WTC11 (cell line): Measurements from ENCODE around the gene C12orf75. TPM values are rescaled to one million over a fixed set of nuclear protein-coding genes. Genes with fewer than 3 reads are reported as not detected.

ENCODE experiments used
- ATAC-seq: fragments of 200-7000 bp; cut with Tn5 transposase; 2 replicates; pipeline ENCODE4 v1.10.0; 2021; ENCODE audit warnings: mild to moderate bottlenecking, moderate library complexity
- CTCF ChIA-PET: fragments of 300-600 bp; sonication (Branson Sonifier 250); formaldehyde crosslinking; loops from one replicate; lab custom pipeline; 2021; ENCODE audit warnings: antibody characterized with exemption; lab: Charles Lee
- POLR2A ChIA-PET: fragments of 350-600 bp; sonication (Branson Sonifier 250); formaldehyde crosslinking; loops from one replicate; lab custom pipeline; 2021; ENCODE audit warnings: antibody characterized with exemption; lab: Charles Lee
- DNase-seq: peaks from one replicate; pipeline ENCODE4 v3.0.0; 2021; ENCODE audit warnings: low spot score
- H3K27ac Mint-ChIP-seq: 2 replicates; pipeline ENCODE4 v1.8.0; 2021; ENCODE audit warnings: mixed read lengths
- H3K27me3 Mint-ChIP-seq: 2 replicates; pipeline ENCODE4 v1.8.0; 2021; ENCODE audit warnings: low read depth, mild to moderate bottlenecking, moderate library complexity, mixed read lengths
- H3K36me3 Mint-ChIP-seq: 2 replicates; pipeline ENCODE4 v1.8.0; 2021; ENCODE audit warnings: mixed read lengths
- H3K4me1 Mint-ChIP-seq: 2 replicates; pipeline ENCODE4 v1.8.0; 2022; ENCODE audit warnings: mixed read lengths
- H3K4me3 Mint-ChIP-seq: 2 replicates; pipeline ENCODE4 v1.8.0; 2021; ENCODE audit warnings: mild to moderate bottlenecking, moderate library complexity, mixed read lengths
- H3K9me3 Mint-ChIP-seq: 2 replicates; pipeline ENCODE4 v1.8.0; 2021; ENCODE audit warnings: mixed read lengths
- AR ChIP-seq: fragments of 250-450 bp; sonication (Bioruptor Pico); IDR thresholded peaks from 2 replicates; pipeline ENCODE4 v1.9.0; 2021; ENCODE audit warnings: mild to moderate bottlenecking
- CREB1 ChIP-seq: sonication (generic); formaldehyde crosslinking; IDR thresholded peaks from 2 replicates; pipeline ENCODE4 v1.8.0; 2023; ENCODE audit warnings: mild to moderate bottlenecking, missing genetic modification reagents
- CREM ChIP-seq: sonication (generic); formaldehyde crosslinking; IDR thresholded peaks from 2 replicates; pipeline ENCODE4 v1.8.1; 2022; ENCODE audit warnings: mild to moderate bottlenecking, missing genetic modification reagents, moderate library complexity
- EMX1 ChIP-seq: fragments of 250-450 bp; sonication (Bioruptor Pico); IDR thresholded peaks from 2 replicates; pipeline ENCODE4 v1.8.0; 2021; ENCODE audit warnings: mild to moderate bottlenecking
- ESRRA ChIP-seq: sonication (generic); formaldehyde crosslinking; IDR thresholded peaks from 2 replicates; pipeline ENCODE4 v1.8.1; 2022; ENCODE audit warnings: mild to moderate bottlenecking, missing genetic modification reagents, borderline replicate concordance
- ETV6 ChIP-seq: sonication (generic); formaldehyde crosslinking; IDR thresholded peaks from 2 replicates; pipeline ENCODE4 v1.8.1; 2022; ENCODE audit warnings: mild to moderate bottlenecking, missing genetic modification reagents
- HMGXB4 ChIP-seq: sonication (generic); formaldehyde crosslinking; IDR thresholded peaks from 2 replicates; pipeline ENCODE4 v1.8.1; 2023; ENCODE audit warnings: mild to moderate bottlenecking, moderate library complexity, missing genetic modification reagents
- IRF2 ChIP-seq: sonication (generic); formaldehyde crosslinking; IDR thresholded peaks from 2 replicates; pipeline ENCODE4 v1.8.0; 2022; ENCODE audit warnings: low read depth, missing genetic modification reagents, borderline replicate concordance
- MAX ChIP-seq: sonication (generic); formaldehyde crosslinking; IDR thresholded peaks from 2 replicates; pipeline ENCODE4 v1.8.0; 2022; ENCODE audit warnings: mild to moderate bottlenecking, missing genetic modification reagents
- MLX ChIP-seq: sonication (generic); formaldehyde crosslinking; IDR thresholded peaks from 2 replicates; pipeline ENCODE4 v1.8.1; 2023; ENCODE audit warnings: mild to moderate bottlenecking, missing genetic modification reagents, moderate library complexity
- NFATC4 ChIP-seq: fragments of 250-450 bp; sonication (Bioruptor Pico); IDR thresholded peaks from 2 replicates; pipeline ENCODE4 v1.9.0; 2021; ENCODE audit warnings: mild to moderate bottlenecking
- SMAD4 ChIP-seq: sonication (generic); formaldehyde crosslinking; IDR thresholded peaks from 2 replicates; pipeline ENCODE4 v1.8.0; 2022; ENCODE audit warnings: mild to moderate bottlenecking, missing genetic modification reagents
- SOX15 ChIP-seq: fragments of 250-450 bp; sonication (Bioruptor Pico); IDR thresholded peaks from 2 replicates; pipeline ENCODE4 v1.9.0; 2021; ENCODE audit warnings: mild to moderate bottlenecking
- SP1 ChIP-seq: sonication (generic); formaldehyde crosslinking; conservative IDR thresholded peaks from 2 replicates; pipeline ENCODE4 v1.8.1; 2022; ENCODE audit warnings: missing genetic modification reagents
- STAT6 ChIP-seq: sonication (generic); formaldehyde crosslinking; conservative IDR thresholded peaks from 2 replicates; pipeline ENCODE4 v1.8.1; 2023; ENCODE audit warnings: mild to moderate bottlenecking, low read depth, missing genetic modification reagents, moderate library complexity
- TEAD1 ChIP-seq: sonication (generic); formaldehyde crosslinking; IDR thresholded peaks from 2 replicates; pipeline ENCODE4 v1.8.0; 2022; ENCODE audit warnings: mild to moderate bottlenecking, missing genetic modification reagents
- USF1 ChIP-seq: sonication (generic); formaldehyde crosslinking; IDR thresholded peaks from 2 replicates; pipeline ENCODE4 v1.8.0; 2022; ENCODE audit warnings: mild to moderate bottlenecking, missing genetic modification reagents
- ZBTB21 ChIP-seq: sonication (generic); formaldehyde crosslinking; IDR thresholded peaks from 2 replicates; pipeline ENCODE4 v1.8.1; 2023; ENCODE audit warnings: mild to moderate bottlenecking, missing genetic modification reagents, borderline replicate concordance
- ZNF396 ChIP-seq: fragments of 250-450 bp; sonication (Bioruptor Pico); IDR thresholded peaks from 2 replicates; pipeline ENCODE4 v1.8.0; 2021; ENCODE audit warnings: mild to moderate bottlenecking, moderate library complexity, borderline replicate concordance
- ZSCAN18 ChIP-seq: fragments of 250-450 bp; sonication (Bioruptor Pico); IDR thresholded peaks from 2 replicates; pipeline ENCODE4 v2.1.2; 2022; ENCODE audit warnings: mild to moderate bottlenecking, moderate library complexity
- total RNA-seq: library from RNA; stranded (reverse); gene quantifications from 3 replicates; pipeline ENCODE4 v1.2.3, GENCODE V29; 2021

The C12orf75 gene
- total RNA-seq, 1 experiment from 2014 or later, result 25.5 TPM

GRCh38 chr12:105406497-105406896 is 76.0 kb downstream of the C12orf75 start:
- TF ChIP-seq SOX15 (CRISPR knock-in tag) (no peak), SMAD4 (CRISPR knock-in tag) (no peak), NFATC4 (no peak), STAT6 (no peak), MLX (CRISPR knock-in tag) (no peak), ZBTB21 (CRISPR knock-in tag) (no peak), USF1 (CRISPR knock-in tag) (no peak), HMGXB4 (no peak), ZNF396 (CRISPR knock-in tag) (no peak), MAX (CRISPR knock-in tag) (no peak), CREM (no peak), CREB1 (no peak), ZSCAN18 (CRISPR knock-in tag) (no peak)
- TF ChIP-seq, all 79 proteins: peak for 0
- H3K36me3 Mint-ChIP-seq, result peaks cover 10% of the 10 kb centered on the region; the same call in 1 of the 2 replicates
- ChIA-PET POLR2A (no interaction called here), CTCF (no interaction called here)
- DNase-seq (no peak), ATAC-seq (no peak)
- 0 out of 2 replicates have a peak, but pooled peaks cover 2% of the 10 kb centered on the region for H3K27me3 Mint-ChIP-seq
- H3K9me3 Mint-ChIP-seq, result peaks cover 26% of the 10 kb centered on the region
- H3K27ac Mint-ChIP-seq, result no peak overlapping the region
- peaks cover 15% of the 10 kb centered on the region for H3K4me1 Mint-ChIP-seq
- H3K4me3 Mint-ChIP-seq, result no peak overlapping the region

GRCh38 chr12:105409279-105409678 is 78.8 kb downstream of the C12orf75 start:
- peaks cover 7% of the 10 kb centered on the region; the same call in 1 of the 2 replicates for H3K36me3 Mint-ChIP-seq
- H3K9me3 Mint-ChIP-seq, result peaks cover 15% of the 10 kb centered on the region
- ChIA-PET POLR2A (no interaction called here), CTCF (interaction anchor here (1.1 kb wide), 1 partner anchor 739 kb away, joined by 3 read pairs; no protein-coding TSS in a partner anchor)
- DNase-seq, result no peak
- H3K27ac Mint-ChIP-seq, result no peak overlapping the region
- peaks cover 15% of the 10 kb centered on the region for H3K4me1 Mint-ChIP-seq
- no peak for ATAC-seq
- H3K27me3 Mint-ChIP-seq, result 0 out of 2 replicates have a peak, but pooled peaks cover 2% of the 10 kb centered on the region
- no peak for TF ChIP-seq ESRRA
- no peak for TF ChIP-seq AR (CRISPR knock-in tag)
- TF ChIP-seq SP1, result no peak
- no peak for TF ChIP-seq ZSCAN18 (CRISPR knock-in tag)
- no peak for TF ChIP-seq IRF2
- no peak for TF ChIP-seq STAT6
- TF ChIP-seq ETV6 (CRISPR knock-in tag), result no peak
- no peak for TF ChIP-seq EMX1 (CRISPR knock-in tag)
- TF ChIP-seq ZNF396 (CRISPR knock-in tag), result no peak
- TF ChIP-seq TEAD1 (CRISPR knock-in tag), result no peak
- TF ChIP-seq CREM, result no peak
- H3K4me3 Mint-ChIP-seq, result no peak overlapping the region
